ENCODE measurements around the gene ANKRD40. TPM values are rescaled to one million over a fixed set of nuclear protein-coding genes. Genes with fewer than 3 reads are reported as not detected.

Gene ANKRD40
- total RNA-seq, 4 donors from 2014 or later, result 22.4 to 31.1 (median 22.7) TPM

DNA sequence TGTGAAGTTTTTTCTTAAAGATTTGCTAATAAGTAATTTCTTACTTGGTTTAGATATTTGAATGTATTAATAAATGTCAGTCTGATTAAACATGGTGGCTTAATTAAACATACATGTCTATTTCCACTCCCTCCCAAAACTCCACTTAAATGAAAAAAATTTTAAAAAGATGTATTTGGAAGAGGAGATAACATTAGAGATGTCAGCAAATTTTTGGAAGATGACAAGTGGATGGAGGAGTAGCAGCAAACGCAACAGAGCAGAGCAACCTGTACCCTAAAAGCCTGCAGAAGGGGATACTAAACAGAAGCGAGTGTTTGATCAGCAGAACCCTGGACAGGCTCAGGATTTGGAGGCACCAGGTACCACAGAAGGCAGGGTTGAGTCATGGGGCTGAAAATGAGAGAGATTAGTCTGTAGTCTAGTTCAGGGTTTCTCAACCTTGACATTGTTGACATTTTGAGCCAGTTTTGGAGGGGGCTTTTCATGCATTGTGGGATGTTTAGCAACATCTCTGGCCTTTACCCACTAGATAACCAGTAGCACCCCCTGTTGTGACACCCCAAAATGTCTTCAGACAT, 29.5 kb upstream of the ANKRD40 start:
- no peak for DNase-seq (ENCODE audit: low spot score in 2 of 2)
- WGBS, 2 donors, result 89 to 91% methylated on average over 2 of the region's 2 CpGs
- TF ChIP-seq POLR2A (IDR thresholded peaks at IDR 0.05), result no peak
- intact Hi-C loops (cut with DNase I; ENCODE audit: low total_unique reads), result no loop called here
- no peak overlapping the region for H3K4me3 ChIP-seq (ENCODE audit: low read depth, poor library complexity, severe bottlenecking)

DNA sequence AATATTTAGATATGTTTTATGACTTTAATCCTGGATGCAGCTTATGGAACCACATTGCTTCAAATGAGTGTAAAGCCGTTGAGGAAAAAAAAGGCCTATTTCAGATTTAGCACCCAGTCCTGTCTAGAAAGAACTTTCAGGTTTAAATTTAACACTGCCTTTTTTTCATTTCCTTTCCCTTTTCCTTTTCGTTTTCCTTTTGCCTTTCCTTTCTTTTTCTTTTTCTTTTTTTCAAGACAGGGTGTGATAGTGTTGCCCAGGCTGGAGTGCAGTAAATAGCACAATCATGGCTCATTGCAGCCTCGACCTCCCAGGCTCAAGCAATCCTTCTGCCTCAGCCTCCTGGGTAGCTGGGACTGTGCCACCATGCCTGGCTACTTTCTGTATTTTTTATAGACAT, 27.6 kb upstream of the ANKRD40 start:
- DNase-seq (ENCODE audit: low spot score in 2 of 2), result no peak
- intact Hi-C loops (cut with DNase I; ENCODE audit: low total_unique reads), result no loop called here
- no peak for TF ChIP-seq POLR2A (IDR thresholded peaks at IDR 0.05)
- TF ChIP-seq, protein P1, sequence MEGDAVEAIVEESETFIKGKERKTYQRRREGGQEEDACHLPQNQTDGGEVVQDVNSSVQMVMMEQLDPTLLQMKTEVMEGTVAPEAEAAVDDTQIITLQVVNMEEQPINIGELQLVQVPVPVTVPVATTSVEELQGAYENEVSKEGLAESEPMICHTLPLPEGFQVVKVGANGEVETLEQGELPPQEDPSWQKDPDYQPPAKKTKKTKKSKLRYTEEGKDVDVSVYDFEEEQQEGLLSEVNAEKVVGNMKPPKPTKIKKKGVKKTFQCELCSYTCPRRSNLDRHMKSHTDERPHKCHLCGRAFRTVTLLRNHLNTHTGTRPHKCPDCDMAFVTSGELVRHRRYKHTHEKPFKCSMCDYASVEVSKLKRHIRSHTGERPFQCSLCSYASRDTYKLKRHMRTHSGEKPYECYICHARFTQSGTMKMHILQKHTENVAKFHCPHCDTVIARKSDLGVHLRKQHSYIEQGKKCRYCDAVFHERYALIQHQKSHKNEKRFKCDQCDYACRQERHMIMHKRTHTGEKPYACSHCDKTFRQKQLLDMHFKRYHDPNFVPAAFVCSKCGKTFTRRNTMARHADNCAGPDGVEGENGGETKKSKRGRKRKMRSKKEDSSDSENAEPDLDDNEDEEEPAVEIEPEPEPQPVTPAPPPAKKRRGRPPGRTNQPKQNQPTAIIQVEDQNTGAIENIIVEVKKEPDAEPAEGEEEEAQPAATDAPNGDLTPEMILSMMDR (IDR thresholded peaks at IDR 0.05), result no peak
- WGBS, 2 donors, result 82 to 85% methylated on average over 3 of the region's 3 CpGs
- no peak overlapping the region for H3K4me3 ChIP-seq (ENCODE audit: low read depth, poor library complexity, severe bottlenecking)

DNA sequence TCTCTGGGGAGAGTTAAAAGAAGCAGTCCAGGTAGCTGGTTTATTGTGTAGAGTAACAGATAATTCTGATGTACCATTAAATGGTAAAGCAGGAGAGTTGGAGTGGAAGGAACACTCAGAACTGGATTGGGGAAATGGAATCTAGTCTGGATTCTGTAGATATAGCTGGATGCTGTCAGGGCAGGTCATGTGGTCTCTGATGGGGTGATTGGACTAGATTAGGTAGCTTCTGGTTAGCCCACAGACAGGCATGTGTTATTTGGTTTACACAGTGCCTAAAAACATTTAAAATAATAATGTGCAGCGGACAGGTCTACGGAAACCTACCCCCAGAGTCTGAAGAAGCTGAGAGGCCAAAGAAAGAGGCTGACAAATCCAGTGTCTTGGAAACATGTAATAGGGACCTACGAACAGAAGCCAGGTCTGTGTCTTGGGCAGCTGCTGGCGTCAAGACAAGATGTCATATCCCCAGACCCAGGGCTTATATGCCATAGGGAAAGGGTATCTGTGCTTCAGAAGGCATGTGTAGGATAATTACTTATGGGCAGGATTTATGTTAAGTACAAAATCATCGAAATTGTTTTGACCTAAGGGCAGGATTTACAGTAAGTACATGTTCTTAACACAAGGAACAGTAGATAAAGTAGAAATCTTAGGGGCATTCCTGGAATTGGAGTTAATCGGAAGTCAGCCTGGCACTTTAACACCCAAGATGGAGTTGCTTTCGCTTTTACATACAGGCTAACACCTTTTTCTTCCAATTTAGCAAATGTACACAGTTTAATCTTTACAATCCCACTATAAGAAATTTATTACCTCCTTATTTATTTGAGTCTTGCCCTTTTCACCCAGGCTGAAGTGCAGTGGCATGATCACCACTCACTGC, 24.1 kb upstream of the ANKRD40 start:
- no peak for DNase-seq (ENCODE audit: low spot score in 2 of 2)
- TF ChIP-seq POLR2A (IDR thresholded peaks at IDR 0.05), result no peak
- TF ChIP-seq, protein P1 (IDR thresholded peaks at IDR 0.05), result no peak
- intact Hi-C loops (cut with DNase I; ENCODE audit: low total_unique reads), result no loop called here
- WGBS, 2 donors, result 62 to 70% methylated on average over 7 of the region's 7 CpGs
- no peak overlapping the region for H3K4me3 ChIP-seq (ENCODE audit: low read depth, poor library complexity, severe bottlenecking)

DNA sequence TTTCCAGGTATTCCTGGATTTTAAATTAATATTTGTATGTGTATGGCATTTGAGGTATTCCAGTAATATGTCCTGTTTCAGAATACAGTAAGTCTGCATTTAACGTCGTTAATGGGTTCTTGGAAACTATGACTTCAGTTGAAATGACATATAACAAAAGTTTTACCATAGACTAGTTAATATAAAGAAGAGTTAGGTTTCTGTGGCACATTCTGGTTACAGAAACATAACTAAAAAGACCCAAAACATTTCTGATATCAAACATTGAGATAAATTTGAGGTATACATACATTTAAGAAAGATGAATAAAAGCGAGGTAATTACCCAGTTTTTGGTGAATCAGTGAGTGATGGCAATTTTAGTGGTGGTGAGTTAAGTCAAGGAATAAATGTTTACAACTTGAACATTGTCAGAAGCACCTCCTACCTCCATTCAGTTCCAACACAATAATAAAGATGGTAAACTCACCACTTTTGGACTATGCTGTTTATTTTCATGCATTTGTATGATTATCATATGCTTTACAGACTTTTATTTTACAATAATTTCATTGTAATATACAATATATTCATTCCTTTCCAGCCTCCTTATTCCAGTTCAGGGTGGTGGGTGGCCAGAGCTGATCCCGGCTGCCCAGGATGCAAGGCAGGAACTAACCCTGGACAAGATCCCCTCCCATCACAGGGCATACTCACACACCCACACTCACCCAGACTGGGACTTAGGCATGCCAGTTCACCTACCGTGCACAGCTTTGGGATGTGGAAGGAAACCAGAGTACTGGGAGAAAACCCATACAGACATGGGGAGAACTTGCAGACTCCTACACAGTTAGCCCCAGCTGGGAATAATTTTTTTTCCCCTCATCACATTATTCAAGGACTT, 21.4 kb upstream of the ANKRD40 start:
- TF ChIP-seq, protein P1 (IDR thresholded peaks at IDR 0.05), result no peak
- TF ChIP-seq POLR2A (IDR thresholded peaks at IDR 0.05), result no peak
- DNase-seq (ENCODE audit: low spot score in 2 of 2), result no peak
- WGBS, 2 donors, result 59 to 66% methylated on average over 5 of the region's 5 CpGs
- intact Hi-C loops (cut with DNase I; ENCODE audit: low total_unique reads), result no loop called here
- no peak overlapping the region for H3K4me3 ChIP-seq (ENCODE audit: low read depth, poor library complexity, severe bottlenecking)

DNA sequence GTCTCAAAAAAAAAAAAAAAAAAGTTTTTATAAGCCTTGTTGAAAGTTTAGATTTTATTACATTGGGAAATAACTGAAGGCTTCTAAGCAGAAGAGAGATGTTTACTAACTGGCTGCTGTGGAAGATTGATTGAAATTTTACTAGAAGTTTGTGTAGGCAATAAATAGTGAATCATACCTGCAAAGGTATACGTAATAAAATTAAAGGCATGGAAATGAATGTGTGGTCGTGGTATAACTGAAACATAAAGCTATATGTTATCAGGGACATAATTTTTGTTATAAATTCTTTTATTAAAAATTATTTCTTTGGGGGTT, 20.4 kb upstream of the ANKRD40 start:
- no peak overlapping the region for H3K4me3 ChIP-seq (ENCODE audit: low read depth, poor library complexity, severe bottlenecking)
- DNase-seq (ENCODE audit: low spot score in 2 of 2), result no peak
- WGBS, 2 donors, result 76 to 80% methylated on average over 2 of the region's 2 CpGs
- TF ChIP-seq, protein P1 (IDR thresholded peaks at IDR 0.05), result no peak
- no peak for TF ChIP-seq POLR2A (IDR thresholded peaks at IDR 0.05)
- intact Hi-C loops (cut with DNase I; ENCODE audit: low total_unique reads), result no loop called here
